ENCODE results near the gene ITFG2.
"Not testable (repeated sequence)": the region's sequence is repeated elsewhere in the genome, so short reads cannot be mapped to it uniquely, and the experiment has no call there.

DNA sequence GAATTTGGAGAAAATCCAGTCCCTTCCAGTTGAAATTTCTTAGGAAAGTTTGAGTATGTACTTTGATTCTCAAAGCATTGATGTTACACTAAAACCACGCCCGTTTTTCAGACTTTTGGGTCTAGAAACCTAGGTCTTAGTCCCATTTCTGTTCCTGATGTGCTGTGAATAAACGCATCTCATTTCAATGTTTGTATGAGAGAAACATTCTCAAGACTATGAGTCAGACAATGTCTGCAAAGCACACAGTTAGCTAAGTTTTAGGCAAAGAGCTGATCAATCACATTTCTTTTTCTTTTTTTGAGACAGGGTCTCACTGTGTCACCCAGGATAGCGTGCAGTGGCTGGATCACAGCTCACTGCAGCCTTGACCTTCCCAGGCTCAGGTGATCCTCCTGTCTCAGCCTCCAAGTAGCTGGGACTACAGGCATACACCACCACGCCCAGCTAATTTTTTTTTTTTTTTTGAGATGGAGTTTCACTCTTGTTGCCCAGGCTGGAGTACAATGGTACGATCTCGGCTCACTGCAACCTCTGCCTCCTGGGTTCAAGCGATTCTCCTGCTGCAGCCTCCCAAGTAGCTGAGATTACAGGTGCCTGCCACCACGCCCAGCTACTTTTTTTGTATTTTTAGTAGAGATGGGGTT, 56.6 kb downstream of the ITFG2 start:
- TF ChIP-seq, protein P1, sequence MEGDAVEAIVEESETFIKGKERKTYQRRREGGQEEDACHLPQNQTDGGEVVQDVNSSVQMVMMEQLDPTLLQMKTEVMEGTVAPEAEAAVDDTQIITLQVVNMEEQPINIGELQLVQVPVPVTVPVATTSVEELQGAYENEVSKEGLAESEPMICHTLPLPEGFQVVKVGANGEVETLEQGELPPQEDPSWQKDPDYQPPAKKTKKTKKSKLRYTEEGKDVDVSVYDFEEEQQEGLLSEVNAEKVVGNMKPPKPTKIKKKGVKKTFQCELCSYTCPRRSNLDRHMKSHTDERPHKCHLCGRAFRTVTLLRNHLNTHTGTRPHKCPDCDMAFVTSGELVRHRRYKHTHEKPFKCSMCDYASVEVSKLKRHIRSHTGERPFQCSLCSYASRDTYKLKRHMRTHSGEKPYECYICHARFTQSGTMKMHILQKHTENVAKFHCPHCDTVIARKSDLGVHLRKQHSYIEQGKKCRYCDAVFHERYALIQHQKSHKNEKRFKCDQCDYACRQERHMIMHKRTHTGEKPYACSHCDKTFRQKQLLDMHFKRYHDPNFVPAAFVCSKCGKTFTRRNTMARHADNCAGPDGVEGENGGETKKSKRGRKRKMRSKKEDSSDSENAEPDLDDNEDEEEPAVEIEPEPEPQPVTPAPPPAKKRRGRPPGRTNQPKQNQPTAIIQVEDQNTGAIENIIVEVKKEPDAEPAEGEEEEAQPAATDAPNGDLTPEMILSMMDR (IDR thresholded peaks at IDR 0.05; ENCODE audit: low read depth, low read length, missing input control), result not testable (repeated sequence)
- TF ChIP-seq TAF1 (conservative IDR thresholded peaks at IDR 0.05); RAD21 (IDR thresholded peaks at IDR 0.05); GABPA (IDR thresholded peaks at IDR 0.05 in 1 of 2, conservative IDR thresholded peaks at IDR 0.05 in 1 of 2); EGR1 (IDR thresholded peaks at IDR 0.05; ENCODE audit: low read depth in 2 of 2); FOXA1 (IDR thresholded peaks at IDR 0.05); SP1 (IDR thresholded peaks at IDR 0.05); NR2F2 (IDR thresholded peaks at IDR 0.05); FOXA2 (IDR thresholded peaks at IDR 0.05): not testable (repeated sequence)
- TF ChIP-seq, protein P2, sequence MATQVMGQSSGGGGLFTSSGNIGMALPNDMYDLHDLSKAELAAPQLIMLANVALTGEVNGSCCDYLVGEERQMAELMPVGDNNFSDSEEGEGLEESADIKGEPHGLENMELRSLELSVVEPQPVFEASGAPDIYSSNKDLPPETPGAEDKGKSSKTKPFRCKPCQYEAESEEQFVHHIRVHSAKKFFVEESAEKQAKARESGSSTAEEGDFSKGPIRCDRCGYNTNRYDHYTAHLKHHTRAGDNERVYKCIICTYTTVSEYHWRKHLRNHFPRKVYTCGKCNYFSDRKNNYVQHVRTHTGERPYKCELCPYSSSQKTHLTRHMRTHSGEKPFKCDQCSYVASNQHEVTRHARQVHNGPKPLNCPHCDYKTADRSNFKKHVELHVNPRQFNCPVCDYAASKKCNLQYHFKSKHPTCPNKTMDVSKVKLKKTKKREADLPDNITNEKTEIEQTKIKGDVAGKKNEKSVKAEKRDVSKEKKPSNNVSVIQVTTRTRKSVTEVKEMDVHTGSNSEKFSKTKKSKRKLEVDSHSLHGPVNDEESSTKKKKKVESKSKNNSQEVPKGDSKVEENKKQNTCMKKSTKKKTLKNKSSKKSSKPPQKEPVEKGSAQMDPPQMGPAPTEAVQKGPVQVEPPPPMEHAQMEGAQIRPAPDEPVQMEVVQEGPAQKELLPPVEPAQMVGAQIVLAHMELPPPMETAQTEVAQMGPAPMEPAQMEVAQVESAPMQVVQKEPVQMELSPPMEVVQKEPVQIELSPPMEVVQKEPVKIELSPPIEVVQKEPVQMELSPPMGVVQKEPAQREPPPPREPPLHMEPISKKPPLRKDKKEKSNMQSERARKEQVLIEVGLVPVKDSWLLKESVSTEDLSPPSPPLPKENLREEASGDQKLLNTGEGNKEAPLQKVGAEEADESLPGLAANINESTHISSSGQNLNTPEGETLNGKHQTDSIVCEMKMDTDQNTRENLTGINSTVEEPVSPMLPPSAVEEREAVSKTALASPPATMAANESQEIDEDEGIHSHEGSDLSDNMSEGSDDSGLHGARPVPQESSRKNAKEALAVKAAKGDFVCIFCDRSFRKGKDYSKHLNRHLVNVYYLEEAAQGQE (IDR thresholded peaks at IDR 0.05), result not testable (repeated sequence)
- TF ChIP-seq, protein P3, sequence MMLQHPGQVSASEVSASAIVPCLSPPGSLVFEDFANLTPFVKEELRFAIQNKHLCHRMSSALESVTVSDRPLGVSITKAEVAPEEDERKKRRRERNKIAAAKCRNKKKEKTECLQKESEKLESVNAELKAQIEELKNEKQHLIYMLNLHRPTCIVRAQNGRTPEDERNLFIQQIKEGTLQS (IDR thresholded peaks at IDR 0.05), result not testable (repeated sequence)
- TF ChIP-seq, protein P4, sequence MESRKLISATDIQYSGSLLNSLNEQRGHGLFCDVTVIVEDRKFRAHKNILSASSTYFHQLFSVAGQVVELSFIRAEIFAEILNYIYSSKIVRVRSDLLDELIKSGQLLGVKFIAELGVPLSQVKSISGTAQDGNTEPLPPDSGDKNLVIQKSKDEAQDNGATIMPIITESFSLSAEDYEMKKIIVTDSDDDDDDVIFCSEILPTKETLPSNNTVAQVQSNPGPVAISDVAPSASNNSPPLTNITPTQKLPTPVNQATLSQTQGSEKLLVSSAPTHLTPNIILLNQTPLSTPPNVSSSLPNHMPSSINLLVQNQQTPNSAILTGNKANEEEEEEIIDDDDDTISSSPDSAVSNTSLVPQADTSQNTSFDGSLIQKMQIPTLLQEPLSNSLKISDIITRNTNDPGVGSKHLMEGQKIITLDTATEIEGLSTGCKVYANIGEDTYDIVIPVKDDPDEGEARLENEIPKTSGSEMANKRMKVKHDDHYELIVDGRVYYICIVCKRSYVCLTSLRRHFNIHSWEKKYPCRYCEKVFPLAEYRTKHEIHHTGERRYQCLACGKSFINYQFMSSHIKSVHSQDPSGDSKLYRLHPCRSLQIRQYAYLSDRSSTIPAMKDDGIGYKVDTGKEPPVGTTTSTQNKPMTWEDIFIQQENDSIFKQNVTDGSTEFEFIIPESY (IDR thresholded peaks at IDR 0.05), result not testable (repeated sequence)
- TF ChIP-seq, protein P5, sequence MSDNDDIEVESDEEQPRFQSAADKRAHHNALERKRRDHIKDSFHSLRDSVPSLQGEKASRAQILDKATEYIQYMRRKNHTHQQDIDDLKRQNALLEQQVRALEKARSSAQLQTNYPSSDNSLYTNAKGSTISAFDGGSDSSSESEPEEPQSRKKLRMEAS (IDR thresholded peaks at IDR 0.05), result not testable (repeated sequence)
